GM23248 (cell line): ENCODE results near the gene URB1. TPM values are rescaled to one million over a fixed set of nuclear protein-coding genes. Genes with fewer than 3 reads are reported as not detected.

Experiments used
- DNase-seq: peaks from one replicate; pipeline ENCODE4 v3.0.0-alpha.2; 2015
- H2AFZ ChIP-seq: fragments of 200-600 bp; sonication (generic); 2 replicates; pipeline ENCODE4 v1.6.1; 2016; ENCODE audit warnings: antibody characterized with exemption
- H3F3A ChIP-seq: fragments of 200-600 bp; sonication (generic); 2 replicates; pipeline ENCODE4 v1.6.1; 2016; ENCODE audit warnings: mild to moderate bottlenecking, antibody characterized with exemption, mixed run types; ENCODE audit not compliant: insufficient read depth
- H3K27ac ChIP-seq: fragments of 200-600 bp; sonication (generic); 2 replicates; pipeline ENCODE4 v1.5.1; 2016; ENCODE audit warnings: mild to moderate bottlenecking
- H3K27me3 ChIP-seq: fragments of 200-600 bp; sonication (generic); replicated peaks from 2 replicates; pipeline ENCODE4 v1.6.1; 2016; ENCODE audit warnings: mild to moderate bottlenecking; ENCODE audit not compliant: insufficient read depth
- H3K36me3 ChIP-seq: fragments of 200-600 bp; sonication (generic); 2 replicates; pipeline ENCODE4 v1.6.1; 2016; ENCODE audit warnings: low read depth, mild to moderate bottlenecking
- H3K4me1 ChIP-seq: fragments of 200-600 bp; sonication (generic); 2 replicates; pipeline ENCODE4 v1.6.1; 2016; ENCODE audit warnings: mild to moderate bottlenecking; ENCODE audit not compliant: insufficient read depth
- H3K4me2 ChIP-seq: fragments of 200-600 bp; sonication (generic); one replicate; pipeline ENCODE4 v1.6.1; 2016; ENCODE audit warnings: mild to moderate bottlenecking; ENCODE audit not compliant: unreplicated experiment
- H3K4me3 ChIP-seq: fragments of 200-600 bp; sonication (generic); 2 replicates; pipeline ENCODE4 v1.5.1; 2016; ENCODE audit warnings: mild to moderate bottlenecking
- H3K79me2 ChIP-seq: fragments of 200-600 bp; sonication (generic); 2 replicates; pipeline ENCODE4 v1.6.1; 2016; ENCODE audit warnings: mild to moderate bottlenecking; ENCODE audit not compliant: insufficient read depth
- H3K9ac ChIP-seq: fragments of 200-600 bp; sonication (generic); 2 replicates; pipeline ENCODE4 v1.6.1; 2016; ENCODE audit warnings: mild to moderate bottlenecking
- H3K9me2 ChIP-seq: fragments of 200-600 bp; sonication (generic); 2 replicates; pipeline ENCODE4 v1.6.1; 2016; ENCODE audit warnings: mixed run types, mild to moderate bottlenecking, moderate library complexity; ENCODE audit not compliant: insufficient read depth
- H3K9me3 ChIP-seq: fragments of 200-600 bp; sonication (generic); one replicate; pipeline ENCODE4 v1.6.1; 2017; ENCODE audit warnings: low read depth
- H4K20me1 ChIP-seq: fragments of 200-600 bp; sonication (generic); 2 replicates; pipeline ENCODE4 v1.6.0; 2016; ENCODE audit not compliant: insufficient read depth
- EZH2 ChIP-seq: fragments of 200-600 bp; sonication (generic); IDR thresholded peaks from 2 replicates; pipeline ENCODE4 v1.6.1; 2018; ENCODE audit warnings: antibody characterized with exemption, mild to moderate bottlenecking; ENCODE audit not compliant: insufficient read depth, poor library complexity, severe bottlenecking
- EZH2phosphoT487 ChIP-seq: fragments of 200-600 bp; sonication (generic); IDR thresholded peaks from 2 replicates; pipeline ENCODE4 v1.6.1; 2018; ENCODE audit warnings: antibody characterized with exemption, moderate library complexity, mild to moderate bottlenecking, low read depth; ENCODE audit not compliant: insufficient read depth
- WGBS, 2 experiments: methylation state at CpG; one replicate each; pipeline ENCODE4 v1.1.6; 2015 to 2017; ENCODE audit warnings: low lambda C conversion rate in 2 of 2, low coverage in 1 of 2; ENCODE audit errors: missing lambda C conversion rate in 2 of 2; 5-methylcytosine and 5-hydroxymethylcytosine counted together
- in situ Hi-C: fragments of 300-500 bp; cut with MboI; formaldehyde crosslinking; loops from 2 replicates; pipeline ENCODE4 v1.15.0; 2020
- polyA plus RNA-seq: library from polyadenylated mRNA; unstranded; fragments of >200 nt; fragmentation: Nextera tagmentation; extraction: Ambion mirVana; gene quantifications from 2 replicates; pipeline ENCODE4 v1.2.1, GENCODE V29; 2016
- total RNA-seq: library from RNA; depleted of rRNA; stranded (reverse); fragments of >200 nt; shearing (Covaris generic); gene quantifications from 2 replicates; pipeline ENCODE4 v1.2.3, GENCODE V29; 2014

The URB1 gene
- total and polyA plus RNA-seq, 2 experiments from 2014 or later: 4.9 to 15.7 TPM

GRCh38 chr21:32350981-32351380 lies 41.8 kb downstream of the URB1 start:
- no peaks in the 10 kb centered on the region; the same call in 1 of the 2 replicates for H3K79me2 ChIP-seq
- H3F3A ChIP-seq: no peaks in the 10 kb centered on the region
- TF ChIP-seq EZH2phosphoT487 (no peak), EZH2 (no peak)
- H3K27ac ChIP-seq: no peak overlapping the region
- H2AFZ ChIP-seq: no peak overlapping the region
- in situ Hi-C loops: no loop called here
- H3K27me3 ChIP-seq: no peaks in the 10 kb centered on the region
- DNase-seq: no peak
- H3K9me3 ChIP-seq: no peaks in the 10 kb centered on the region
- WGBS, 2 experiments: 92 to 96% methylated on average over 13 of the region's 13 CpGs
- H3K4me1 ChIP-seq: no peaks in the 10 kb centered on the region
- H3K9me2 ChIP-seq: no peaks in the 10 kb centered on the region
- H3K4me2 ChIP-seq: no peak overlapping the region
- no peak overlapping the region for H3K4me3 ChIP-seq
- no peak overlapping the region for H3K9ac ChIP-seq
- H3K36me3 ChIP-seq: peaks cover 54% of the 10 kb centered on the region
- no peaks in the 10 kb centered on the region for H4K20me1 ChIP-seq

GRCh38 chr21:32350211-32350980 lies 42.4 kb downstream of the URB1 start:
- Histone ChIP-seq H3K27me3 (no peaks in the 10 kb centered on the region), H4K20me1 (no peaks in the 10 kb centered on the region), H3K27ac (no peak overlapping the region), H3K9me3 (no peaks in the 10 kb centered on the region), H3K4me2 (no peak overlapping the region), H3K9ac (no peak overlapping the region), H3K36me3 (peaks cover 54% of the 10 kb centered on the region), H2AFZ (no peak overlapping the region), H3K79me2 (no peaks in the 10 kb centered on the region; the same call in 1 of the 2 replicates), H3K9me2 (no peaks in the 10 kb centered on the region), H3K4me3 (no peak overlapping the region), H3K4me1 (no peaks in the 10 kb centered on the region), H3F3A (no peaks in the 10 kb centered on the region)
- 99 to 100% methylated on average over 9 to 16 of the region's 16 CpGs for WGBS, 2 experiments
- in situ Hi-C loops: no loop called here
- TF ChIP-seq EZH2phosphoT487 (no peak), EZH2 (no peak)
- no peak for DNase-seq

- DNase-seq: no peak
- no peak overlapping the region for H3K4me3 ChIP-seq
- H3F3A ChIP-seq: no peaks in the 10 kb centered on the region
- WGBS, 2 experiments: 92 to 95% methylated on average over 16 of the region's 16 CpGs
- no peak overlapping the region for H3K4me2 ChIP-seq
- in situ Hi-C loops: no loop called here
- H3K36me3 ChIP-seq: peaks cover 55% of the 10 kb centered on the region
- no peaks in the 10 kb centered on the region for H3K9me3 ChIP-seq
- H3K27me3 ChIP-seq: no peaks in the 10 kb centered on the region
- no peak overlapping the region for H3K27ac ChIP-seq
- H3K4me1 ChIP-seq: no peaks in the 10 kb centered on the region
- no peak for TF ChIP-seq EZH2phosphoT487
- TF ChIP-seq EZH2: no peak
- no peaks in the 10 kb centered on the region for H3K9me2 ChIP-seq
- H3K9ac ChIP-seq: no peak overlapping the region
- H3K79me2 ChIP-seq: peaks cover 8% of the 10 kb centered on the region
- H4K20me1 ChIP-seq: no peaks in the 10 kb centered on the region
- H2AFZ ChIP-seq: no peak overlapping the region
Measured at GRCh38 chr21:32349333-32349944, 43.4 kb downstream of the URB1 start.

GRCh38 chr21:32348604-32349332 lies 44.0 kb downstream of the URB1 start:
- H3K4me1 ChIP-seq: no peaks in the 10 kb centered on the region
- H3F3A ChIP-seq: no peaks in the 10 kb centered on the region
- H3K9me3 ChIP-seq: no peaks in the 10 kb centered on the region
- no peak overlapping the region for H3K9ac ChIP-seq
- H4K20me1 ChIP-seq: no peaks in the 10 kb centered on the region
- H3K27me3 ChIP-seq: no peaks in the 10 kb centered on the region
- WGBS, 2 experiments: 93 to 94% methylated on average over 9 of the region's 9 CpGs
- peaks cover 57% of the 10 kb centered on the region for H3K36me3 ChIP-seq
- peaks cover 8% of the 10 kb centered on the region for H3K79me2 ChIP-seq
- no peak for DNase-seq
- no peak overlapping the region for H3K4me3 ChIP-seq
- no peaks in the 10 kb centered on the region for H3K9me2 ChIP-seq
- H3K27ac ChIP-seq: no peak overlapping the region
- TF ChIP-seq EZH2: no peak
- no peak for TF ChIP-seq EZH2phosphoT487
- H3K4me2 ChIP-seq: no peak overlapping the region
- in situ Hi-C loops: no loop called here
- H2AFZ ChIP-seq: no peak overlapping the region
